ENCODE data around the gene ROR2. TPM values are rescaled to one million over a fixed set of nuclear protein-coding genes. Genes with fewer than 3 reads are reported as not detected.
"Not testable (repeated sequence)": the region's sequence is repeated elsewhere in the genome, so short reads cannot be mapped to it uniquely, and the experiment has no call there.

Gene ROR2
- total and polyA plus RNA-seq, 7 donors, result 0.46 to 81.7 (median 51.4) TPM

GRCh38 chr9:91642771-91643170 is 307.3 kb downstream of the ROR2 start:
- TF ChIP-seq, protein P1, sequence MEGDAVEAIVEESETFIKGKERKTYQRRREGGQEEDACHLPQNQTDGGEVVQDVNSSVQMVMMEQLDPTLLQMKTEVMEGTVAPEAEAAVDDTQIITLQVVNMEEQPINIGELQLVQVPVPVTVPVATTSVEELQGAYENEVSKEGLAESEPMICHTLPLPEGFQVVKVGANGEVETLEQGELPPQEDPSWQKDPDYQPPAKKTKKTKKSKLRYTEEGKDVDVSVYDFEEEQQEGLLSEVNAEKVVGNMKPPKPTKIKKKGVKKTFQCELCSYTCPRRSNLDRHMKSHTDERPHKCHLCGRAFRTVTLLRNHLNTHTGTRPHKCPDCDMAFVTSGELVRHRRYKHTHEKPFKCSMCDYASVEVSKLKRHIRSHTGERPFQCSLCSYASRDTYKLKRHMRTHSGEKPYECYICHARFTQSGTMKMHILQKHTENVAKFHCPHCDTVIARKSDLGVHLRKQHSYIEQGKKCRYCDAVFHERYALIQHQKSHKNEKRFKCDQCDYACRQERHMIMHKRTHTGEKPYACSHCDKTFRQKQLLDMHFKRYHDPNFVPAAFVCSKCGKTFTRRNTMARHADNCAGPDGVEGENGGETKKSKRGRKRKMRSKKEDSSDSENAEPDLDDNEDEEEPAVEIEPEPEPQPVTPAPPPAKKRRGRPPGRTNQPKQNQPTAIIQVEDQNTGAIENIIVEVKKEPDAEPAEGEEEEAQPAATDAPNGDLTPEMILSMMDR (IDR thresholded peaks at IDR 0.05), result no peak
- no peak for TF ChIP-seq POLR2AphosphoS5 (IDR thresholded peaks at IDR 0.05)
- no peak for TF ChIP-seq POLR2A (IDR thresholded peaks at IDR 0.05)
- TF ChIP-seq EP300 (IDR thresholded peaks at IDR 0.05), result no peak
- Histone ChIP-seq H3K27ac (no peak overlapping the region), H3K9me3 (peaks cover 0 to 3% (median 2%) of the 10 kb centered on the region in 4 donors), H3K4me1 (peaks cover 0 to 14% (median 4%) of the 10 kb centered on the region in 4 donors), H3K36me3 (no peaks in the 10 kb centered on the region), H3K27me3 (no peaks in the 10 kb centered on the region), H3K4me3 (no peak overlapping the region)
- intact Hi-C loops (cut with DNase I), result no loop called here
- DNase-seq, result no peak
- 88 to 91% methylated on average over 5 of the region's 5 CpGs for WGBS, 2 donors

DNA sequence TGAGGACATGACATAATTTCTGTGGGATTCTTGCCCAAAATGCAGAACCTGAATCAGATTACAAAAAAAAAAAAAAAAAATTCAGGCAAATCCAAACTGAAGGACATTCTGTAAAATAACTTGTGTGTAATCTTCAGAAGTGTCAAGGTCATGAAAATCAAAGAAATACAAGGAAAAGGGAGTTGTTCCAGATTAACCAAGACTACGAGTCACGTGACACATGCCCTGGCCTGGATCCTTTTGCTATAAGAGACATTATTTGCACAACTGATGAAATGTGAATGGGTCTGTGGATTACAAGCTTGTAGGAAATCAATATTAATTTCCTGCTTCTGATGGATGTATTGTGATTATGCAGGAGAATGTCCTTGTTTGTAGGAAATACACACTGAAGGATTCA is 309.6 kb downstream of the ROR2 start:
- Histone ChIP-seq H3K9me3 (peaks cover 0 to 3% (median 2%) of the 10 kb centered on the region in 4 donors), H3K27ac (no peak overlapping the region), H3K4me3 (no peak overlapping the region), H3K4me1 (peaks cover 0 to 14% (median 4%) of the 10 kb centered on the region in 4 donors), H3K36me3 (no peaks in the 10 kb centered on the region), H3K27me3 (no peaks in the 10 kb centered on the region)
- intact Hi-C loops (cut with DNase I), result no loop called here
- DNase-seq, result no peak
- 72 to 78% methylated on average over 2 of the region's 2 CpGs for WGBS, 2 donors
- TF ChIP-seq POLR2A (IDR thresholded peaks at IDR 0.05) (no peak), EP300 (IDR thresholded peaks at IDR 0.05) (no peak), POLR2AphosphoS5 (IDR thresholded peaks at IDR 0.05) (no peak)
- TF ChIP-seq, protein P1 (IDR thresholded peaks at IDR 0.05), result no peak

DNA sequence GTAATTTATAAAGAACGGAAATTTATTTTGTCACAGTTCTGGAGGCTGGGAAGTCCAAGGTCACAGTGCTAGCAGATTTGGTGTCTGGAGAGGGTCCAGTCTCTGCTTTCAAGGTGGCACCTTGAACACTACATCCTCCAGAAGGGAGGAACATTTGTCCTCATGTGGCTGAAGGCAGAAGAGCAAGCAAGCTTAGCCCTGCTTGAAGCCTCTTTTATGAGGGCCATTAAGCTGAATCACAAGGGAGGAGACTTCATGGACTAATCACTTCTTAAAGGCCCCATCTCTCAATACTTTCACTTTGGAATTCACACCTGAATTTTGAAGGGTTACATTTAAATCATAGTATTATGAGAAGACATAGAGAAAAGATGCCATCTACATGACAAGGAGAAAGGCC is 311.0 kb downstream of the ROR2 start:
- Histone ChIP-seq H3K9me3 (peaks cover 0 to 3% (median 2%) of the 10 kb centered on the region in 4 donors), H3K36me3 (no peaks in the 10 kb centered on the region), H3K27ac (no peak overlapping the region), H3K4me3 (no peak overlapping the region), H3K27me3 (no peaks in the 10 kb centered on the region), H3K4me1 (peaks cover 0 to 13% (median 4%) of the 10 kb centered on the region in 4 donors)
- DNase-seq, result no peak
- 90 to 94% methylated on average over 1 of the region's 1 CpG for WGBS, 2 donors
- TF ChIP-seq, protein P1 (IDR thresholded peaks at IDR 0.05), result no peak
- no peak for TF ChIP-seq POLR2A (IDR thresholded peaks at IDR 0.05)
- no peak for TF ChIP-seq POLR2AphosphoS5 (IDR thresholded peaks at IDR 0.05)
- no peak for TF ChIP-seq EP300 (IDR thresholded peaks at IDR 0.05)
- intact Hi-C loops (cut with DNase I), result no loop called here

- H3K4me3 ChIP-seq; H3K27me3 ChIP-seq; intact Hi-C loops (cut with DNase I); H3K27ac ChIP-seq; H3K4me1 ChIP-seq; H3K9me3 ChIP-seq; H3K36me3 ChIP-seq; DNase-seq: not testable (repeated sequence)
- 77 to 88% methylated on average over 7 of the region's 7 CpGs for WGBS, 2 donors
These were observed 315.2 kb downstream of the ROR2 start for GRCh38 chr9:91634832-91635231.

DNA sequence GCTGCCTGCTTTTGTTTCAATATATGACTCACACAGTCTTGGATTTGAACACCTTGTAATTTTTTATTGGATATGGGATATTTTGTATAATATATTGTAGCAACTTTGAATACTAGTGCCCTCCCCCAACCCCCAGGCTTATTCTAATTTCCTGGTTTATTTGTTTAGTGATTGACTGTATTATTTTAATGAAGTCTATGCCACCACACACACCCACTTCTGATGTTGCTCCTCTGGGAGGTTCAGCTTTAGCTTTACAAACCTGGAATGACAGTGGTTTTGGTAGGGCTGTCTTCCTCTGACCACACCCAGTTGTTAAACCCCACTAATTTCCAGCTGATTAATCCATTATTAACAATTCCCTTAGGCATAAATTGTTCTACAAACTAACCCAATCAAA is 320.3 kb downstream of the ROR2 start:
- intact Hi-C loops (cut with DNase I), result no loop called here
- no peak for DNase-seq
- Histone ChIP-seq H3K4me3 (no peak overlapping the region), H3K36me3 (no peaks in the 10 kb centered on the region), H3K27me3 (no peaks in the 10 kb centered on the region), H3K4me1 (no peaks in the 10 kb centered on the region), H3K27ac (no peak overlapping the region), H3K9me3 (no peaks in the 10 kb centered on the region)
- no peak for TF ChIP-seq POLR2AphosphoS5 (IDR thresholded peaks at IDR 0.05)
- no peak for TF ChIP-seq EP300 (IDR thresholded peaks at IDR 0.05)
- TF ChIP-seq, protein P1 (IDR thresholded peaks at IDR 0.05), result no peak
